ENCODE measurements around the gene ASCL3.

The ASCL3 gene

GRCh38 chr11:8926236-8926635, 16.6 kb downstream of the ASCL3 start:
- no peak for TF ChIP-seq CTCF (IDR thresholded peaks at IDR 0.05; ENCODE audit: extremely low read depth, insufficient read depth, missing control alignments)
- DNase-seq (ENCODE audit: low spot score): no peak
- in situ Hi-C loops (cut with MboI; ENCODE audit: low pct_unique_long_range_greater_than_20kb, low sequenced_read_pairs, unreplicated experiment): no loop called here

- TF ChIP-seq CTCF (IDR thresholded peaks at IDR 0.05; ENCODE audit: extremely low read depth, insufficient read depth, missing control alignments): no peak
- in situ Hi-C loops (cut with MboI; ENCODE audit: low pct_unique_long_range_greater_than_20kb, low sequenced_read_pairs, unreplicated experiment): no loop called here
- no peak for DNase-seq (ENCODE audit: low spot score)
Observed at GRCh38 chr11:8925711-8926110, 17.1 kb downstream of the ASCL3 start.

GRCh38 chr11:8922691-8923090, 20.1 kb downstream of the ASCL3 start:
- DNase-seq (ENCODE audit: low spot score): no peak
- no peak for TF ChIP-seq CTCF (IDR thresholded peaks at IDR 0.05; ENCODE audit: extremely low read depth, insufficient read depth, missing control alignments)
- in situ Hi-C loops (cut with MboI; ENCODE audit: low pct_unique_long_range_greater_than_20kb, low sequenced_read_pairs, unreplicated experiment): no loop called here

- DNase-seq (ENCODE audit: low spot score): no peak
- in situ Hi-C loops (cut with MboI; ENCODE audit: low pct_unique_long_range_greater_than_20kb, low sequenced_read_pairs, unreplicated experiment): no loop called here
- TF ChIP-seq CTCF (IDR thresholded peaks at IDR 0.05; ENCODE audit: extremely low read depth, insufficient read depth, missing control alignments): no peak
Observed at GRCh38 chr11:8917157-8917825, 25.5 kb downstream of the ASCL3 start.

GRCh38 chr11:8914661-8915018, 28.2 kb downstream of the ASCL3 start:
- DNase-seq (ENCODE audit: low spot score): no peak
- in situ Hi-C loops (cut with MboI; ENCODE audit: low pct_unique_long_range_greater_than_20kb, low sequenced_read_pairs, unreplicated experiment): no loop called here
- TF ChIP-seq CTCF (IDR thresholded peaks at IDR 0.05; ENCODE audit: extremely low read depth, insufficient read depth, missing control alignments): no peak

GRCh38 chr11:8913961-8914660, 28.7 kb downstream of the ASCL3 start:
- TF ChIP-seq CTCF (IDR thresholded peaks at IDR 0.05; ENCODE audit: extremely low read depth, insufficient read depth, missing control alignments): peak; percentile 80
- in situ Hi-C loops (cut with MboI; ENCODE audit: low pct_unique_long_range_greater_than_20kb, low sequenced_read_pairs, unreplicated experiment): no loop called here
- DNase-seq (ENCODE audit: low spot score): peak; percentile 62

All from GM13977 (cell line).